ENCODE results near the gene MRFAP1L1.

The MRFAP1L1 gene

DNA sequence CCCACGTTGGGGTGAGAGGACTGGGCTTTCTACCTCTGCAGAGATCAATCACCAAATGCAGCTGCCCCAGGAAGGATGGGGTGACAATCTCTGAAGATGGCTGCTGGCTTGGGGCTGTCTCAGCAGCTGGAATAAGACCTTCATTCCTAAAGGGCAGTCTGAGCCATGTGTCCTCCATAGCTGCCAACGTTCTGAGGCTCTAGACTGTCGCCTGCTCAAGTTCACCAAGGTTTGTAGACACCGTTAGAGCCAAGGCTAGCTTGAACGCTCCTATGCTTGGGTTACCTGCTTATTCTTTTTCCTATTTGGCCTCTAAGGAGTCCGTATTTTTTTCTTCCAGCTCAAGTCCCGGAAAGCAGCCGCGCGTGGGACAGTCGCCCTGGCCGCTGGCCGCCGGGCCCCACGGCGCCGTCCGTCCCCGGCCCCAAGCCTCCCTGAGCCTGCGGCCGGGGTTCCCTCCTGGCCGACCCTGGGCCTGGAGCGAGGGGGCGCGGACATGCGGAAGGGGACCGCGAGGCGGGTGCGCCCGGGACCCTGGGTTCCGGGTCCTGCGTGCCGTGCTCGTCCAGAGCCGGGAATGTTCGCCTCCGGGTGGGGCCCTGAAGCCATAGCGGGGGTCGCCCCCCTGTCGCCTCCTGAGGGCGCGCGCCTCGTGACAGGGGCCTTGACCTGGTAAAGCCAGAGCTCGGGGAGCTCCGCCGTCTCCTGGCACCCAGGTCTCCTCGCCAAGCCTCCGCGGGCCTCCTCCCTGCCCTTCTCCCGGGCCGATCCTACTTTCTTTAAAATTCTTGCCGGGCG is 45.9 kb downstream of the MRFAP1L1 start:
- H2AFZ ChIP-seq (ENCODE audit: low read length) = no peak overlapping the region
- no peak overlapping the region for H3K4me3 ChIP-seq (ENCODE audit: low read length)
- H3K9me3 ChIP-seq (replicated peaks; ENCODE audit: insufficient read depth, low read length) = no peaks in the 10 kb centered on the region
- no peaks in the 10 kb centered on the region for H3K9me2 ChIP-seq (replicated peaks; ENCODE audit: insufficient read depth, low read length)
- no peak overlapping the region for H3K9ac ChIP-seq (ENCODE audit: low read length)
- no peaks in the 10 kb centered on the region for H3F3A ChIP-seq (ENCODE audit: insufficient read depth, low read length)
- H4K20me1 ChIP-seq (ENCODE audit: insufficient read depth, low read length) = no peaks in the 10 kb centered on the region
- H3K4me2 ChIP-seq (ENCODE audit: low read depth, low read length) = no peak overlapping the region
- TF ChIP-seq, protein P1, sequence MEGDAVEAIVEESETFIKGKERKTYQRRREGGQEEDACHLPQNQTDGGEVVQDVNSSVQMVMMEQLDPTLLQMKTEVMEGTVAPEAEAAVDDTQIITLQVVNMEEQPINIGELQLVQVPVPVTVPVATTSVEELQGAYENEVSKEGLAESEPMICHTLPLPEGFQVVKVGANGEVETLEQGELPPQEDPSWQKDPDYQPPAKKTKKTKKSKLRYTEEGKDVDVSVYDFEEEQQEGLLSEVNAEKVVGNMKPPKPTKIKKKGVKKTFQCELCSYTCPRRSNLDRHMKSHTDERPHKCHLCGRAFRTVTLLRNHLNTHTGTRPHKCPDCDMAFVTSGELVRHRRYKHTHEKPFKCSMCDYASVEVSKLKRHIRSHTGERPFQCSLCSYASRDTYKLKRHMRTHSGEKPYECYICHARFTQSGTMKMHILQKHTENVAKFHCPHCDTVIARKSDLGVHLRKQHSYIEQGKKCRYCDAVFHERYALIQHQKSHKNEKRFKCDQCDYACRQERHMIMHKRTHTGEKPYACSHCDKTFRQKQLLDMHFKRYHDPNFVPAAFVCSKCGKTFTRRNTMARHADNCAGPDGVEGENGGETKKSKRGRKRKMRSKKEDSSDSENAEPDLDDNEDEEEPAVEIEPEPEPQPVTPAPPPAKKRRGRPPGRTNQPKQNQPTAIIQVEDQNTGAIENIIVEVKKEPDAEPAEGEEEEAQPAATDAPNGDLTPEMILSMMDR (IDR thresholded peaks at IDR 0.05; ENCODE audit: low read length) = no peak
- TF ChIP-seq EZH2 (optimal IDR thresholded peaks at IDR 0.05; ENCODE audit: low read depth, low read length) (no peak), EZH2phosphoT487 (IDR thresholded peaks at IDR 0.05; ENCODE audit: low read length) (no peak)
- H3K27ac ChIP-seq (ENCODE audit: low read length) = no peak overlapping the region
- H3K36me3 ChIP-seq (replicated peaks; ENCODE audit: insufficient read depth, low read length) = no peaks in the 10 kb centered on the region
- peaks cover 54% of the 10 kb centered on the region for H3K27me3 ChIP-seq (replicated peaks; ENCODE audit: insufficient read depth, low read length)
- no peaks in the 10 kb centered on the region for H3K79me2 ChIP-seq (ENCODE audit: low read length)
- no peaks in the 10 kb centered on the region for H3K4me1 ChIP-seq (ENCODE audit: low read length)
- DNase-seq = no peak

DNA sequence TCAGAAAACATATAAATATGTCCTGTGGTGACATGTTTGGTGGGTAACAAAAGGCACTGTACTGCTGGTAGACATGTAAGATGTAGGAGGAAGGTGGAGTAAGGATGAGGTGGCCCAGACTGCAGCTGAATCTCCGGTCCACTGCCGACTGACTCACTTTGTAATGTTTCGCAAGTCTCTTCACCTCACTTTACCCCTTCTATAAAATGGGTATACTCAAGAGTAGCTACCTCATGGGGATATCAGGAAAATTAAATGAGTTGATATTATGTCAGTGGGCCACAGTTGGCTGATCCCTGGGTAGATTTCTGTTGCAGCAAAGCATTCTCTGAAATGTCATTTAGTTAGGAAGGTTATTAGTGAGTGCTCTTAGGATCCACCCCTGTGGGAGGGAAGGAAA is 47.1 kb downstream of the MRFAP1L1 start:
- Histone ChIP-seq H3K4me3 (ENCODE audit: low read length) (no peak overlapping the region), H3K36me3 (replicated peaks; ENCODE audit: insufficient read depth, low read length) (no peaks in the 10 kb centered on the region), H3K27me3 (replicated peaks; ENCODE audit: insufficient read depth, low read length) (peaks cover 57% of the 10 kb centered on the region), H3K27ac (ENCODE audit: low read length) (no peak overlapping the region), H3K9ac (ENCODE audit: low read length) (no peak overlapping the region), H3F3A (ENCODE audit: insufficient read depth, low read length) (no peaks in the 10 kb centered on the region), H3K4me1 (ENCODE audit: low read length) (no peaks in the 10 kb centered on the region), H3K79me2 (ENCODE audit: low read length) (no peaks in the 10 kb centered on the region), H3K9me2 (replicated peaks; ENCODE audit: insufficient read depth, low read length) (no peaks in the 10 kb centered on the region), H3K4me2 (ENCODE audit: low read depth, low read length) (no peak overlapping the region), H3K9me3 (replicated peaks; ENCODE audit: insufficient read depth, low read length) (no peaks in the 10 kb centered on the region), H4K20me1 (ENCODE audit: insufficient read depth, low read length) (no peaks in the 10 kb centered on the region), H2AFZ (ENCODE audit: low read length) (no peak overlapping the region)
- DNase-seq = no peak
- TF ChIP-seq EZH2phosphoT487 (IDR thresholded peaks at IDR 0.05; ENCODE audit: low read length) (no peak), EZH2 (optimal IDR thresholded peaks at IDR 0.05; ENCODE audit: low read depth, low read length) (no peak)
- TF ChIP-seq, protein P1 (IDR thresholded peaks at IDR 0.05; ENCODE audit: low read length) = no peak

DNA sequence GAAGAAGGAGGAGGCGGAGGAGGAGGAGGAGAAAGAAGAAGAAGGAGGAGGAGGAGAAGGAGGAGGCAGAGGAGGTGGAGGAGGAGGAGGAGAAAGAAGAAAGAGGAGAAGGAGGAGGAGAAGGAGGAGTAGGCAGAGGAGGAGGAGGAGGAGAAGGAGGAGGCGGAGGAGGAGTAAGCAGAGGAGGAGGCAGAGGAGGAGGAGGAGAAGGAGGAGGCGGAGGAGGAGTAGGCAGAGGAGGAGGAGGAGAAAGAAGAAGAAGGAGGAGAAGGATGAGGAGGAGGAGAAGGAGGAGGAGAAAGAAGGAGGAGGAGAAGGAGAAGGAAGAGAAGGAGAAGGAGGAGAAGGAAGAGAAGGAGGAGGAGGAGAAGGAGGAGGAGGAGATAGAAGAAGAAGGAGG is 49.2 kb downstream of the MRFAP1L1 start:
- H3F3A ChIP-seq (ENCODE audit: insufficient read depth, low read length) = no peaks in the 10 kb centered on the region
- H3K4me2 ChIP-seq (ENCODE audit: low read depth, low read length) = no peak overlapping the region
- no peak overlapping the region for H2AFZ ChIP-seq (ENCODE audit: low read length)
- H3K4me3 ChIP-seq (ENCODE audit: low read length) = no peak overlapping the region
- no peaks in the 10 kb centered on the region for H4K20me1 ChIP-seq (ENCODE audit: insufficient read depth, low read length)
- H3K9ac ChIP-seq (ENCODE audit: low read length) = no peak overlapping the region
- DNase-seq = no peak
- peaks cover 54% of the 10 kb centered on the region for H3K27me3 ChIP-seq (replicated peaks; ENCODE audit: insufficient read depth, low read length)
- no peaks in the 10 kb centered on the region for H3K79me2 ChIP-seq (ENCODE audit: low read length)
- H3K4me1 ChIP-seq (ENCODE audit: low read length) = no peaks in the 10 kb centered on the region
- H3K36me3 ChIP-seq (replicated peaks; ENCODE audit: insufficient read depth, low read length) = no peaks in the 10 kb centered on the region
- TF ChIP-seq, protein P1 (IDR thresholded peaks at IDR 0.05; ENCODE audit: low read length) = no peak
- TF ChIP-seq EZH2phosphoT487 (IDR thresholded peaks at IDR 0.05; ENCODE audit: low read length) (no peak), EZH2 (optimal IDR thresholded peaks at IDR 0.05; ENCODE audit: low read depth, low read length) (no peak)
- H3K27ac ChIP-seq (ENCODE audit: low read length) = no peak overlapping the region
- H3K9me2 ChIP-seq (replicated peaks; ENCODE audit: insufficient read depth, low read length) = no peaks in the 10 kb centered on the region
- H3K9me3 ChIP-seq (replicated peaks; ENCODE audit: insufficient read depth, low read length) = no peaks in the 10 kb centered on the region
